ENCODE data around the gene FKBP10. TPM values are rescaled to one million over a fixed set of nuclear protein-coding genes. Genes with fewer than 3 reads are reported as not detected.

FKBP10 gene
- polyA plus RNA-seq, 2 of the 4 experiments (the other 2 are of a cell fraction), result 109 to 119 TPM

DNA sequence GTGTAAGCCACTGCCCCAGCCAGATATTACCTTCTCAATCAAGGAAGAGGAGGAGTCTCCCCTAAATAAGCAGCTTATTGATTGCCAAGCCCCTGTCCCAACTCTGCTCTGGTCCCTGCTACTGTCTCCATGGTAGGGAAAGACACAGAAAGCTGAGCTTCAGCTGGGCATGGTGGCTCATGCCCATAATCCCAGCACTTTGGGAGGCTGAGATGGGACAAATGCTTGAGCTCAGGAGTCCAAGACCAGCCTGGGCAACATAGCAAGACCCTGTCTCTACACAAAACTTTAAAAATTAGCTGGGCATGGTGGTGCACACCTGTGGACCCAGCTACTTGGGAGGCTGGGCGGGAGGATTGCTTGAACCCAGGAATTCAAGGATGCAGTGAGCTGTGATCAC lies 32.9 kb upstream of the FKBP10 start:
- H3K4me2 ChIP-seq, result peak overlapping the region; percentile 4; the same call in 1 of the 3 replicates
- no peak for ATAC-seq
- TF ChIP-seq CEBPB (IDR thresholded peaks at IDR 0.05) (no peak), HOXB13 (CRISPR knock-in tag; IDR thresholded peaks at IDR 0.05; ENCODE audit: low read depth) (no peak), ZSCAN20 (CRISPR knock-in tag; IDR thresholded peaks at IDR 0.05) (no peak), POLR2AphosphoS2 (conservative IDR thresholded peaks at IDR 0.05; ENCODE audit: low read length) (no peak), NR3C1 (IDR thresholded peaks at IDR 0.05) (no peak), FOSB (CRISPR knock-in tag; IDR thresholded peaks at IDR 0.05) (no peak), ZFP36 (IDR thresholded peaks at IDR 0.05; ENCODE audit: borderline replicate concordance, partially characterized antibody) (no peak), RFX5 (IDR thresholded peaks at IDR 0.05) (no peak), SREBF2 (IDR thresholded peaks at IDR 0.05) (no peak), RNF2 (IDR thresholded peaks at IDR 0.05; ENCODE audit: borderline replicate concordance, low read depth) (no peak), KDM1A (IDR thresholded peaks at IDR 0.05; ENCODE audit: low read depth) (no peak)
- TF ChIP-seq, protein P1, sequence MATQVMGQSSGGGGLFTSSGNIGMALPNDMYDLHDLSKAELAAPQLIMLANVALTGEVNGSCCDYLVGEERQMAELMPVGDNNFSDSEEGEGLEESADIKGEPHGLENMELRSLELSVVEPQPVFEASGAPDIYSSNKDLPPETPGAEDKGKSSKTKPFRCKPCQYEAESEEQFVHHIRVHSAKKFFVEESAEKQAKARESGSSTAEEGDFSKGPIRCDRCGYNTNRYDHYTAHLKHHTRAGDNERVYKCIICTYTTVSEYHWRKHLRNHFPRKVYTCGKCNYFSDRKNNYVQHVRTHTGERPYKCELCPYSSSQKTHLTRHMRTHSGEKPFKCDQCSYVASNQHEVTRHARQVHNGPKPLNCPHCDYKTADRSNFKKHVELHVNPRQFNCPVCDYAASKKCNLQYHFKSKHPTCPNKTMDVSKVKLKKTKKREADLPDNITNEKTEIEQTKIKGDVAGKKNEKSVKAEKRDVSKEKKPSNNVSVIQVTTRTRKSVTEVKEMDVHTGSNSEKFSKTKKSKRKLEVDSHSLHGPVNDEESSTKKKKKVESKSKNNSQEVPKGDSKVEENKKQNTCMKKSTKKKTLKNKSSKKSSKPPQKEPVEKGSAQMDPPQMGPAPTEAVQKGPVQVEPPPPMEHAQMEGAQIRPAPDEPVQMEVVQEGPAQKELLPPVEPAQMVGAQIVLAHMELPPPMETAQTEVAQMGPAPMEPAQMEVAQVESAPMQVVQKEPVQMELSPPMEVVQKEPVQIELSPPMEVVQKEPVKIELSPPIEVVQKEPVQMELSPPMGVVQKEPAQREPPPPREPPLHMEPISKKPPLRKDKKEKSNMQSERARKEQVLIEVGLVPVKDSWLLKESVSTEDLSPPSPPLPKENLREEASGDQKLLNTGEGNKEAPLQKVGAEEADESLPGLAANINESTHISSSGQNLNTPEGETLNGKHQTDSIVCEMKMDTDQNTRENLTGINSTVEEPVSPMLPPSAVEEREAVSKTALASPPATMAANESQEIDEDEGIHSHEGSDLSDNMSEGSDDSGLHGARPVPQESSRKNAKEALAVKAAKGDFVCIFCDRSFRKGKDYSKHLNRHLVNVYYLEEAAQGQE (IDR thresholded peaks at IDR 0.05), result no peak
- TF ChIP-seq, protein P2, sequence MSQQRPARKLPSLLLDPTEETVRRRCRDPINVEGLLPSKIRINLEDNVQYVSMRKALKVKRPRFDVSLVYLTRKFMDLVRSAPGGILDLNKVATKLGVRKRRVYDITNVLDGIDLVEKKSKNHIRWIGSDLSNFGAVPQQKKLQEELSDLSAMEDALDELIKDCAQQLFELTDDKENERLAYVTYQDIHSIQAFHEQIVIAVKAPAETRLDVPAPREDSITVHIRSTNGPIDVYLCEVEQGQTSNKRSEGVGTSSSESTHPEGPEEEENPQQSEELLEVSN (IDR thresholded peaks at IDR 0.05; ENCODE audit: borderline replicate concordance, low read depth), result no peak
- FAIRE-seq, result no peak
- POLR2A ChIA-PET, result interaction anchor here (1.0 kb wide), 2 partner anchors 31 to 46 kb away, joined by 3 read pairs; no protein-coding TSS in a partner anchor
- H3K4me3 ChIP-seq, result no peak overlapping the region
- H3K9me3 ChIP-seq, result no peaks in the 10 kb centered on the region
- CTCF ChIA-PET, result interaction anchor here (0.6 to 96.0 kb wide), 3 partner anchors 8 to 114 kb away, joined by 3 to 3262 read pairs (median 3262); partner anchors contain the start of genes FKBP10, GAST, HAP1 and JUP
- H3K27ac ChIP-seq, result peak overlapping the region; percentile 89 to 93; a peak in 5 of 6 replicates
- DNase-seq (ENCODE audit: low read depth in 1 of 2, low spot score in 1 of 2), result no peak
- H3K4me1 ChIP-seq, result peaks cover 89% of the 10 kb centered on the region
- WGBS (ENCODE audit: missing lambda C conversion rate), result 100% methylated on average over 1 of the region's 1 CpG

DNA sequence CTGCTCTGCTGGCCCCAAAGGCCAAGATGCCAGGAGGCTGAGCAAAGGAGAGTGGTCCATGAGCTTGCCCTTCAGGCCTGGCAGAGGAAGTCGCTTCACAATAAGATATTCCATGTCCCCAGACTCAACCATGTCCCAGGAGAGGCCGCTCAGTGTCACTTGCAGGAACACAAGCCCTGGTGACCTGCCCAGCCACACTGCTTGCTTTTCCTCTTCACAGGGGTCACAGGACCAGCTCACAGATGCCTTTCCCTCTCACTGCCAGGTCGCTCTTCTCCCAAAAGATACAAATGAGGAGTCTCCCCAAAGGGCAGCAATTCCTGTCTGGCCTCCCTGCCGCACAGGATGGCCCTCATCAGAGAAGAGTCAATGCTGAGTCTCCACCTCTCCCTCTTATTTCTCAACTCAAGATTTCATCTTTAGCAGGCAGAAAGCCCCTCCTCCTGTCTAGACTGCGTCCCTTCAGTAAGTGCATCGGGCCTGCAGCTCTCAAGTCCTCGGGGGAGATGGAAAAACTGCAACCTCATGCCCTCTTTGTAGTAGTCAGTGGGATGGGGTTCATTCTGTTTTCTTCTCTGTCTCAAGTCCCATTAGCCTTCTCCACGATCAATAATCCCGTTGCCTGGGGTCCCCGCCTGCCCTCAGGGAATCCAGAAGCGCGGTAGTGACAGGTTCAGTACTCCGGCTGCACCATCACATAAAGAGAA lies 31.2 kb upstream of the FKBP10 start:
- ChIA-PET CTCF (interaction anchor here (0.6 to 96.0 kb wide), 6 partner anchors 6 to 1756 kb away, joined by 3 to 3262 read pairs (median 3); partner anchors contain the start of genes FKBP10, GAST, HAP1 and JUP), POLR2A (no interaction called here)
- ATAC-seq (no peak), FAIRE-seq (no peak), DNase-seq (ENCODE audit: low read depth in 1 of 2, low spot score in 1 of 2) (peak in 1 of 2 experiments; percentile 63)
- TF ChIP-seq RCOR1 (IDR thresholded peaks at IDR 0.05; ENCODE audit: low read depth, low read length), result no peak
- TF ChIP-seq MAFK (IDR thresholded peaks at IDR 0.05; ENCODE audit: partially characterized antibody), result peak; percentile 13
- WGBS (ENCODE audit: missing lambda C conversion rate), result 70% methylated on average over 13 of the region's 13 CpGs
- H3K4me2 ChIP-seq, result peak overlapping the region; percentile 40
- no peak overlapping the region for H3K4me3 ChIP-seq
- peaks cover 78% of the 10 kb centered on the region for H3K4me1 ChIP-seq
- H3K9me3 ChIP-seq, result no peaks in the 10 kb centered on the region
- peak overlapping the region; percentile 44 to 67; a peak in 5 of 6 replicates for H3K27ac ChIP-seq

DNA sequence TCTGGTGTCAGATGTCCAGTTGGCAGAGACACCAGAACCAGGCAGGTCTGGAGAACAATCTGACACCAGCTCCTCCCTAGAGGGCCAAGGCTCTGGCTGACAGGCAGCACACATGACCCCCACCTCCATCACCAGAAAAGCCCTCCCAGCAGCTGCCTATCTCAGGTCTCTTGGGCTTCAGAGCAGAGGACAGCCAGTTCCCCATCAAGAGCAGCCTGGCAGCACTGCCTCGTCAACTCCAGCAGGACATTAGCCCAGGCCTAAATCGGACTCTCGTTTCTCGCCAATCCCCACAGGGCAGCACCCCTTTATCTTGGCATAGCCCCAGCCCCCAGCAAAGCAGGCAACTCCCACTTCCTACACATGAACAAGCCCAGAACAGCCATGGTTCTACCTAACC lies 30.7 kb upstream of the FKBP10 start:
- TF ChIP-seq RNF2 (IDR thresholded peaks at IDR 0.05; ENCODE audit: borderline replicate concordance, low read depth), result no peak
- FAIRE-seq (no peak), DNase-seq (ENCODE audit: low read depth in 1 of 2, low spot score in 1 of 2) (no peak), ATAC-seq (no peak)
- H3K4me2 ChIP-seq, result peak overlapping the region; percentile 40
- H3K27ac ChIP-seq, result peak overlapping the region; percentile 44 to 67; a peak in 5 of 6 replicates
- H3K9me3 ChIP-seq, result no peaks in the 10 kb centered on the region
- WGBS (ENCODE audit: missing lambda C conversion rate), result 82% methylated on average over 4 of the region's 4 CpGs
- H3K4me1 ChIP-seq, result peaks cover 75% of the 10 kb centered on the region
- H3K4me3 ChIP-seq, result no peak overlapping the region
- POLR2A ChIA-PET, result no interaction called here
- CTCF ChIA-PET, result interaction anchor here (0.6 to 96.0 kb wide), 4 partner anchors 6 to 86 kb away, joined by 3 to 3262 read pairs (median 1632); partner anchors contain the start of genes FKBP10, GAST, HAP1 and JUP

Measured in A549 (cell line).